HepG2 (cell line): ENCODE data around the gene PIAS1. TPM values are rescaled to one million over a fixed set of nuclear protein-coding genes. Genes with fewer than 3 reads are reported as not detected.
"Not testable (repeated sequence)": the region's sequence is repeated elsewhere in the genome, so short reads cannot be mapped to it uniquely, and the experiment has no call there.

Experiments used
- ATAC-seq: fragments of 200-7000 bp; cut with Tn5 transposase; 3 replicates; pipeline ENCODE4 v1.9.1; 2020; ENCODE audit warnings: mild to moderate bottlenecking, moderate library complexity
- BruUV-seq: library from RNA; stranded (reverse); fragments of 400-500 nt; replicated peaks from 2 replicates; lab custom pipeline; 2021; lab: Mats Ljungman, UMichigan
- CTCF ChIA-PET: fragments of 300-600 bp; formaldehyde crosslinking; extraction: SDS; loops from one replicate; lab custom pipeline; 2021; ENCODE audit warnings: low total read pairs, inconsistent platforms, low intra/inter-chr PET ratio; lab: Yijun Ruan, JAX
- POLR2A ChIA-PET: fragments of 350-600 bp; sonication (Branson Sonifier 250); formaldehyde crosslinking; loops from one replicate; lab custom pipeline; 2020; ENCODE audit warnings: antibody characterized with exemption, inconsistent platforms; lab: Yijun Ruan, JAX
- DNase-seq: peaks from one replicate; pipeline ENCODE4 v3.0.0-alpha.2; 2015; ENCODE audit warnings: low spot score
- FAIRE-seq: peaks from 3 replicates; lab custom pipeline; 2011; peaks lifted over from hg19 to GRCh38; lab: Jason Lieb, UNC
- H2AFZ ChIP-seq: one replicate; pipeline ENCODE4 v1.6.1; 2011; ENCODE audit warnings: low read length, inconsistent platforms
- H3K27ac ChIP-seq: fragments of 300-600 bp; 3 replicates; pipeline ENCODE4 v1.8.0; 2011; ENCODE audit warnings: mixed run types, mild to moderate bottlenecking, mixed read lengths, low read length, inconsistent platforms; ENCODE audit not compliant: insufficient read depth; ENCODE audit errors: extremely low read length
- H3K27me3 ChIP-seq, 2 experiments: fragments of 200-600 bp in 1 of 2; 2 replicates in 1 of 2; 3 replicates in 1 of 2; pipeline versions ENCODE4 v1.6.0 to v1.8.0; 2011; ENCODE audit warnings: low read length in 2 of 2, mild to moderate bottlenecking in 2 of 2, moderate library complexity in 2 of 2, inconsistent platforms in 1 of 2; ENCODE audit not compliant: insufficient read depth in 2 of 2, control insufficient read depth in 1 of 2
- H3K36me3 ChIP-seq, 2 experiments: fragments of 200-600 bp in 1 of 2; replicated peaks in 1 of 2; 2 replicates in 1 of 2; 3 replicates in 1 of 2; pipeline versions ENCODE4 v1.5.1 to v1.8.0; 2011; ENCODE audit warnings: low read length in 2 of 2, inconsistent platforms in 1 of 2; ENCODE audit not compliant: insufficient read depth in 2 of 2, control insufficient read depth in 1 of 2
- H3K4me1 ChIP-seq: 2 replicates; pipeline ENCODE4 v1.5.1; 2012; ENCODE audit warnings: low read length, inconsistent platforms; ENCODE audit not compliant: insufficient read depth
- H3K4me2 ChIP-seq: 2 replicates; pipeline ENCODE4 v1.6.0; 2011; ENCODE audit warnings: low read depth, low read length, inconsistent platforms
- H3K4me3 ChIP-seq, 3 experiments: fragments of 200-600 bp in 1 of 3; sonication (generic), shearing (Covaris generic) in 1 of 3; replicated peaks in 1 of 3; 2 replicates each; pipeline ENCODE4 v1.5.1; 2011 to 2016; ENCODE audit warnings: low read length in 3 of 3, inconsistent platforms in 2 of 3, low read depth in 2 of 3, mild to moderate bottlenecking in 2 of 3, control low read depth in 1 of 3, mixed read lengths in 1 of 3; ENCODE audit not compliant: insufficient read depth in 1 of 3
- H3K79me2 ChIP-seq: one replicate; pipeline ENCODE4 v1.6.1; 2011; ENCODE audit warnings: low read length, inconsistent platforms; ENCODE audit not compliant: insufficient read depth
- H3K9ac ChIP-seq: 2 replicates; pipeline ENCODE4 v1.6.0; 2011; ENCODE audit warnings: mild to moderate bottlenecking, low read depth, low read length, inconsistent platforms; ENCODE audit not compliant: insufficient read depth
- H3K9me3 ChIP-seq: 2 replicates; pipeline ENCODE4 v1.5.1; 2012; ENCODE audit warnings: mild to moderate bottlenecking, low read length
- H4K20me1 ChIP-seq: 2 replicates; pipeline ENCODE4 v1.6.0; 2011; ENCODE audit warnings: inconsistent platforms, mild to moderate bottlenecking, low read length, moderate library complexity; ENCODE audit not compliant: insufficient read depth
- FOSL2 ChIP-seq: sonication (generic); formaldehyde crosslinking; IDR thresholded peaks from 2 replicates; pipeline ENCODE4 v1.4.0; 2020; ENCODE audit warnings: missing genetic modification reagents
- ZNF10 ChIP-seq: sonication (generic); formaldehyde crosslinking; IDR thresholded peaks from 2 replicates; pipeline ENCODE4 v1.4.0; 2020; ENCODE audit warnings: mild to moderate bottlenecking, low read depth, missing genetic modification reagents, borderline replicate concordance
- ZNF292 ChIP-seq: sonication (generic); formaldehyde crosslinking; IDR thresholded peaks from 2 replicates; pipeline ENCODE4 v1.8.1; 2022; ENCODE audit warnings: mild to moderate bottlenecking, low read depth, missing genetic modification reagents, borderline replicate concordance
- WGBS: methylation state at CpG from one replicate; pipeline ENCODE4 v1.1.6; 2017; ENCODE audit warnings: low lambda C conversion rate; 5-methylcytosine and 5-hydroxymethylcytosine counted together
- in situ Hi-C: cut with HindIII; loops from 2 replicates; pipeline ENCODE4 v1.10.0; 2017; ENCODE audit warnings: low pct_unique_long_range_greater_than_20kb; ENCODE audit not compliant: extremely low pct_ligation_motif_present
- intact Hi-C: fragments of 100-400 bp; cut with micrococcal nuclease; formaldehyde crosslinking; loops from one replicate; pipeline ENCODE4 v1.10.0; 2022; ENCODE audit not compliant: unreplicated experiment
- polyA plus RNA-seq, 8 experiments: library from polyadenylated mRNA; depleted of rRNA in 3 of 8; stranded (reverse) in 7 of 8; unstranded in 1 of 8; fragments of >200 nt; fragmentation: Illumina TruSeq in 4 of 8; extraction: Trizol in 4 of 8; gene quantifications; 2 replicates each; pipeline versions ENCODE4 v1.2.1 to v1.2.3, GENCODE V29; 2011 to 2016; ENCODE audit warnings: low read depth in 4 of 8, missing spikeins in 1 of 8, mixed read lengths in 1 of 8; ENCODE audit not compliant: insufficient read depth in 1 of 8
- total RNA-seq, 5 experiments: library from RNA; depleted of rRNA; stranded (reverse); fragments of >200 nt; fragmentation: Illumina TruSeq; extraction: Trizol; gene quantifications; 2 replicates each; pipeline ENCODE4 v1.2.3, GENCODE V29; 2016; ENCODE audit warnings: low read depth in 1 of 5

PIAS1 gene
- total and polyA plus RNA-seq, 2 of the 13 experiments (the other 11 are each of a cell fraction or from before 2014, with no cell fraction given): 20.7 to 33.7 TPM

DNA sequence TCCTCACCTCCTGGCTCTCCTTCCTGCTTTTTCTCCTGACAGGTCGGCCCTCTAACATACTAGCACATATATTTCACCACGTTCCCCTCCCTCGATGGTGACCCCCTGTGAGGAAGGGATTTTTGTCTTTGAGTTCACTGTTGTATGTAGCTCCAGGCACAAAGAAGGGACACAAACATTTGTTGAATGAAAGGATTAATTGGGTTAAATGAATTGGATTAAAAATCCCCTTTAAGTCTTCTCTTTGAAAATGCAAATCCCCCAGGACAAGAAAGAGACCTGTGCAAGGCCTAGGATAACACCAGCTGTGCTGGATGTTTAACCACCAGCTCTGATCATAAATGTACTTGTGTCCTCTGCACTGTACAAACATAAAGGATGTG, 147.8 kb downstream of the PIAS1 start:
- H3K4me2 ChIP-seq: no peak overlapping the region
- DNase-seq (no peak), ATAC-seq (no peak), FAIRE-seq (no peak)
- in situ Hi-C loops (no loop called here), intact Hi-C loops (no loop called here)
- no peak for TF ChIP-seq ZNF292 (CRISPR knock-in tag)
- no peak for TF ChIP-seq FOSL2 (CRISPR knock-in tag)
- no peak for TF ChIP-seq ZNF10 (CRISPR knock-in tag)
- H3K9ac ChIP-seq: no peak overlapping the region
- no peaks in the 10 kb centered on the region for H3K9me3 ChIP-seq
- H2AFZ ChIP-seq: no peak overlapping the region
- peaks cover 67% of the 10 kb centered on the region for H3K4me1 ChIP-seq
- H3K36me3 ChIP-seq: no peaks in the 10 kb centered on the region; a peak in 1 of 5 replicates
- H3K4me3 ChIP-seq: no peak overlapping the region
- no peaks in the 10 kb centered on the region for H3K27me3 ChIP-seq
- CTCF ChIA-PET: no interaction called here
- no TSS peak for BruUV-seq
- POLR2A ChIA-PET: no interaction called here
- 82% methylated on average over 3 of the region's 3 CpGs for WGBS
- H4K20me1 ChIP-seq: 0 out of 2 replicates have a peak, but pooled peaks cover 6% of the 10 kb centered on the region
- H3K27ac ChIP-seq: no peak overlapping the region
- no peaks in the 10 kb centered on the region for H3K79me2 ChIP-seq

DNA sequence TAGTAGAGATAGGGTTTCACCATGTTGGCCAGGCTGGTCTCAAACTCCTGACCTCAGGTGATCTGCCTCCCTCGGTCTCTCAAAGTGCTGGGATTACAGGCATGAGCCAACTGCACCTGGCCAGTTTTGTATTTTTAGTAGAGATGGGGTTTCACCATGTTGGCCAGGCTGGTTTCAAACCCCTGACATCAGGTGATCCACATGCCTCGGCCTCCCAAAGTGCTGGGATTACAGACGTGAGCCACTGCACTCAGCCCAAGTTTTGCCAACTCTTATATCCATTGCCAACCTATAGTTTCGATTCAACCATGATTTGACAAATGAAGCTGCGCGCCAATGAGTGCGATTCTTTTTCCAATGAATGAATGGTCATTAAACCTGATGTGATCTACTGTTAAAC, 148.9 kb downstream of the PIAS1 start:
- ATAC-seq, H3K27ac ChIP-seq, BruUV-seq, H3K79me2 ChIP-seq, H3K9me3 ChIP-seq, DNase-seq, intact Hi-C loops, H3K27me3 ChIP-seq, H3K4me3 ChIP-seq, FAIRE-seq, in situ Hi-C loops, POLR2A ChIA-PET, H3K9ac ChIP-seq, CTCF ChIA-PET, H2AFZ ChIP-seq, H4K20me1 ChIP-seq, H3K36me3 ChIP-seq, H3K4me2 ChIP-seq: not testable (repeated sequence)
- WGBS: 96% methylated on average over 7 of the region's 7 CpGs
- H3K4me1 ChIP-seq: peaks cover 56% of the 10 kb centered on the region
